HG02642 (cell line): Measurements from ENCODE around the gene UBR1.
"Not testable (repeated sequence)": the region's sequence is repeated elsewhere in the genome, so short reads cannot be mapped to it uniquely, and the experiment has no call there.

Experiments used
- ATAC-seq: cut with Tn5 transposase; IDR thresholded peaks from one replicate; pipeline ENCODE4 v1.9.1; 2021; ENCODE audit warnings: mild to moderate bottlenecking; ENCODE audit not compliant: unreplicated experiment, poor library complexity

Gene UBR1

DNA sequence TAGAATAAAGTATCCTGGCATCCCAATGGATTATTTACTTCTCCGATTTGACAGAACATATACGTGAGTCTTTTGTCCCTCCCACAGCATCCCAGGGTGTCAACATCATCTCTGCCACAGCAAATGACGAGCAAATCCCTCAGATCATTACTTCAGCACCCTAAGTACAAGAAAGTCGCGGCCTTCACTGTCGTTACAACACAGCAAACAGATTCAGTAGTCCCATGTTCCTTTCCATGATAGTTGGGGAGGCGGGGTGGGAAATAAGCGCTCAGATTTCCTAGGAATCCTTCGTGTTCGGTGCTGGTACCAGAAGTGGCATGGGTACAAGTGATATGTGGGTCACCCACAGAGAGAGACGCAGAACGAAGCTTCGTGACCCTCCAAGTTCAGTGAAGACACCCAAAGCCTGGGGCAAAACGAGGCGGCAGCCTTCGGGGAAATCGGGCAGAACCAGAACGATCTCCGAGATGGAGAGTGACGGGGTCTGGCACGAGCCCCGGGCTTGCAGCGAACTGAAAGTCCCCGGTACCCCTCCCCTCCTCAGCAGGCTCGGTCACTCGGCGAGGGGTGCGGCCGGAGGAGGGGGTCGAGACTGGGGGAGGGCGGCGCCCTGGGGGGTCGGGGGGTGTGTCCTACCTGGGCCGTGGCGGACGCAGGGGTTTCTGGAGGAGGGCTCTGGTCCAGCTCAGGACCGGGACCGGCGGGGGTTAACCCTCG is 185.9 kb downstream of the UBR1 start:
- no peak for ATAC-seq

DNA sequence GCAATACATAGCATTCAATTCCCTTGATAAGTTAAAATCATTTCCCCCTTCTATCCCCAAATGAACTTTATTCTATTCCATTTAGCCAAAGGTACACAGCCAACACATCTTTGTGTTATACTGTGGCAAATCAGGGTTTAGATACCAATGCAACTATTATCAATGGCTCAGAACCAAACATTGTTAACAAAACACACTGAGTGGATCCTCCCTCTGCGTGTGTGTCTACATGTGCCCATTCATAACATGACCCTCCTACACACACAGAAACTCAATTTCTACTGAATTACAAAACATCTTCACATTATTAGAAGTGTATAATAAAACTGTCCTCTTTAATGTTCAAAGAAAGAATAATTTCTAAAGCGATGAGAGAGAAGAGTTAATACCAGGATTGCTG is 186.5 kb downstream of the UBR1 start:
- ATAC-seq, result no peak

GRCh38 chr15:42918047-42918446 is 187.8 kb downstream of the UBR1 start:
- ATAC-seq, result no peak

DNA sequence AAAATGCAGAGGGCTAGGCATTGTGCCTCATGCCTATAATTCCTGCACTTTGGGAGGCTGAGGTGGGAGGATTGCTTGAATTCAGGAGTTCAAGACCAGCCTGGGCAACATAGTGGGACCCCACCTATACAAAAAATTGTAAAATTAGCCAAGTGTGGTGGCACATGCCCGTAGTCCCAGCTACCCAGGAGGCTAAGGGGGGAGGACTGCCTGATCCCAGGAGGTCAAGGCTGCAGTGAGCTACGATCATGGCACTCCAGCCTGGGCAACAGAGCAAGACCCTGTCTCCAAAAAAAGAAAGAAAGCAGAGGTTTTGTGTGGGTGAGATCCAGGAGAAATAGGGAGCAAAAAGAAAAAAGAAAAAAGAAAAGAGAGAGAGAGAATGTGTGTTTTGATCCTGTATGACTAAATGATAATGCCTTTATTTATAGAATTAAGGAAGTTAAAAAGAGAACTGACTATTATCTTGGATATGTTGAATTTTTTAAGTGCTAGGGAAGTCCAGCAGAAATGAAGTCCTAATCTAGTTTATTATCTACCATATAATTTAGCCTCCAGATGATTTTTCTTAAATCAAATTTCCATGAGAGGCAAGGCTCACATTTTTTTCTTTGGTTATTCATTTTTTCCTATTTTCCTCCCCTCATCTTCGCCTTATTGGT is 190.1 kb downstream of the UBR1 start:
- ATAC-seq, result no peak

DNA sequence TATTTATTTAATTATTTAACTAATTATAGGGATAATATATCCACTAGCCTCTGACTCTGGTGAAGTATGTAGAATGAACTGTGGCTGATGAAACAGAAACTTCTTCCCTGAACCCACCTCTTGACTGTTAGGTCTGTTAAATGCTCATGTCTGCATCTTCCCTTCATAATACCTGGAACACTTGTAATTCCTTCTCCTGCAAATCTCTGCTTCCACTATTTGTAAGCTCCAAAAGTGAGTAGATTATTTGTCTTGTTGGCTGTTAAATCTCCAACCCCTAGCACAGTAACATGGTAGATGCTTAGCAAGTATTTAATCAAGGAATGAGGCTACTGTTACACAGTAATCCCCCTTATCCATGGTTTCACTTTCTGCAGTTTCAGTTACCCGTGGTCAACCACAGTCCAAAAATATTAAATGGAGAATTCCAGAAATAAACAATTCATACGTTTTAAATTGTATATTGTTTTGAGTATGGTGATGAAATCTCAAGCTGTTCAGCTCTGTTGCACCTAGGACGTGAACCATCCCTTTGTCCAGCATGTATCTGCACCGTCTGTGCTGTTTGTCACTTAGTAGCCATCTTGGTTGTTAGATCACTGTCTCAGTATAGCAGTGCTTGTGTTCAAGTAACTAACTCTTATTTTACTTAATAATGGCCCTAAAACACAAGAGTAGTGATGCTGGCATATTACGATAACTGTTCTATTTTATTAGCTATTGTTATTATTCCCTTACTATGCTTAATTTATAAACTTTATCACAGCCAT is 190.9 kb downstream of the UBR1 start:
- no peak for ATAC-seq

GRCh38 chr15:42911058-42911592 is 194.7 kb downstream of the UBR1 start:
- no peak for ATAC-seq

- no peak for ATAC-seq
Measured at GRCh38 chr15:42908538-42908937, 197.3 kb downstream of the UBR1 start.

- no peak for ATAC-seq
Measured at GRCh38 chr15:42903388-42904324, 202.2 kb downstream of the UBR1 start.

- ATAC-seq, result not testable (repeated sequence)
Measured at GRCh38 chr15:42893911-42894310, 211.9 kb downstream of the UBR1 start.
